22Rv1 (cell line): Measurements from ENCODE around the gene MRPL58.

Source experiments
- CTCF ChIP-seq: fragments of 450-650 bp; IDR thresholded peaks from 2 replicates; pipeline ENCODE4 v1.5.1; 2017; ENCODE audit warnings: mild to moderate bottlenecking
- ZFX ChIP-seq: fragments of 450-650 bp; IDR thresholded peaks from 2 replicates; pipeline ENCODE4 v1.6.1; 2017; ENCODE audit warnings: antibody characterized with exemption, borderline replicate concordance

DNA sequence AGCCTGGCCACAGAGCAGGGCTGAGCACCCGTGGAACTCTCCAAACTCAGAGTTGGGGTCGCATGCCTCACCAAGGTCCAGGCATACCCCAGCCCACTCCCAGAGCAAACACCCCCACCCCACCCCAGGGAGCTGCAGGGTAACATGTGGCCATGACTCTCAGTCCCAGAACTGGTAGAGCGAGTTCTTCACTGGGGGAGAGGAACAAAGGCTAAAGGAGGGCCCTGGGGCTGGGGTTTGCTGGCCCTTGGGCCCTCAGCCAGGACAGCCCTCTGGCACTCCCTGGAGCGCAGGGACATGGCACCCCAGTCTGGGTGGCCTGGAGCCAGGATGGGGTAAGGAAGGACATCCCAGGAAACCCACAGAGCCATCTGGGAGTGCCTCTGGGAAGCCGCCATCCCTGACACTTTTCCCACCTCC lies 44.1 kb upstream of the MRPL58 start:
- TF ChIP-seq CTCF (no peak), ZFX (no peak)
